ENCODE results near the gene RAMACL.

GRCh38 chr6:166569206-166569605, 17.3 kb downstream of the RAMACL start:
- no peak for TF ChIP-seq EZH2 (IDR thresholded peaks at IDR 0.05; ENCODE audit: low read length, unreplicated experiment)
- no peak for TF ChIP-seq EZH2phosphoT487 (IDR thresholded peaks at IDR 0.05; ENCODE audit: borderline replicate concordance, low read length)
- no peak for TF ChIP-seq CTCF (conservative IDR thresholded peaks at IDR 0.05; ENCODE audit: low read depth, low read length)
